ENCODE measurements around the gene OLR1.
A peak's percentile ranks its signal among the peaks of the same experiment; 100 is the strongest.
"Not testable (repeated sequence)": the region's sequence is repeated elsewhere in the genome, so short reads cannot be mapped to it uniquely, and the experiment has no call there.

Gene OLR1

GRCh38 chr12:10171973-10172728 is at the start of gene OLR1:
OLR1 (minus strand) TSS chr12:10172132; CDS start chr12:10172077, 55 bp downstream.
- no peak for DNase-seq (ENCODE audit: low read depth in 3 of 3)

GRCh38 chr12:10220398-10221077 is 48.6 kb upstream of the OLR1 start:
- DNase-seq (ENCODE audit: low read depth in 3 of 3) = no peak

GRCh38 chr12:10218021-10218420 is 46.1 kb upstream of the OLR1 start:
- DNase-seq (ENCODE audit: low read depth in 3 of 3) = no peak

- not testable (repeated sequence) for DNase-seq (ENCODE audit: low read depth in 3 of 3)
Measured at GRCh38 chr12:10215946-10216345, 44.0 kb upstream of the OLR1 start.

- DNase-seq (ENCODE audit: low read depth in 3 of 3) = no peak
Measured at GRCh38 chr12:10215436-10215835, 43.5 kb upstream of the OLR1 start.

GRCh38 chr12:10214895-10215267 is 42.9 kb upstream of the OLR1 start:
- DNase-seq (ENCODE audit: low read depth in 3 of 3) = no peak

GRCh38 chr12:10214136-10214894 is 42.4 kb upstream of the OLR1 start:
- DNase-seq (ENCODE audit: low read depth in 3 of 3) = no peak

- DNase-seq (ENCODE audit: low read depth in 3 of 3) = peak; percentile 35 to 66 (median 62)
Measured at GRCh38 chr12:10213168-10214135, 41.5 kb upstream of the OLR1 start.

GRCh38 chr12:10212739-10213131 is 40.8 kb upstream of the OLR1 start, which contains the start of gene GABARAPL1:
GABARAPL1 (plus strand) TSS chr12:10212877; CDS start chr12:10213130, 253 bp downstream.
- DNase-seq (ENCODE audit: low read depth in 3 of 3) = peak; percentile 55 to 59 (median 58)

GRCh38 chr12:10211940-10212738 is 40.2 kb upstream of the OLR1 start:
- peak; percentile 64 to 72 (median 67) for DNase-seq (ENCODE audit: low read depth in 3 of 3)

- no peak for DNase-seq (ENCODE audit: low read depth in 3 of 3)
Measured at GRCh38 chr12:10211101-10211939, 39.4 kb upstream of the OLR1 start.

GRCh38 chr12:10210225-10210624 is 38.3 kb upstream of the OLR1 start:
- no peak for DNase-seq (ENCODE audit: low read depth in 3 of 3)

- no peak for DNase-seq (ENCODE audit: low read depth in 3 of 3)
Measured at GRCh38 chr12:10207136-10207535, 35.2 kb upstream of the OLR1 start.

- DNase-seq (ENCODE audit: low read depth in 3 of 3) = no peak
Measured at GRCh38 chr12:10205220-10205807, 33.4 kb upstream of the OLR1 start.

- DNase-seq (ENCODE audit: low read depth in 3 of 3) = not testable (repeated sequence)
Measured at GRCh38 chr12:10204495-10204894, 32.6 kb upstream of the OLR1 start.

GRCh38 chr12:10197879-10198278 is 25.9 kb upstream of the OLR1 start:
- DNase-seq (ENCODE audit: low read depth in 3 of 3) = no peak

GRCh38 chr12:10196210-10196609 is 24.3 kb upstream of the OLR1 start:
- no peak for DNase-seq (ENCODE audit: low read depth in 3 of 3)

- DNase-seq (ENCODE audit: low read depth in 3 of 3) = no peak
Measured at GRCh38 chr12:10194160-10194670, 22.3 kb upstream of the OLR1 start.

- no peak for DNase-seq (ENCODE audit: low read depth in 3 of 3)
Measured at GRCh38 chr12:10191865-10192264, 19.9 kb upstream of the OLR1 start.

All from stimulated activated CD4-positive, alpha-beta T cell treated with anti-CD3 and anti-CD28 coated beads, TNF-alpha, amount 100 ng/mL, for 4 hours (primary cell).